ENCODE results near the gene VASN. TPM values are rescaled to one million over a fixed set of nuclear protein-coding genes. Genes with fewer than 3 reads are reported as not detected.

Gene VASN
- total RNA-seq, 2 donors from 2014 or later, result not detected

GRCh38 chr16:4404247-4404966 is 32.8 kb downstream of the VASN start:
- DNase-seq (peak; percentile 43 to 47), ATAC-seq (replicated peaks in 1 of 2) (peak; percentile 46 to 48)
- Mint-ChIP-seq H3K4me3 (no peak overlapping the region), H3K4me1 (ENCODE audit: low read depth) (no peaks in the 10 kb centered on the region), H3K36me3 (ENCODE audit: insufficient read depth in 2 of 2) (peaks cover 10 to 14% of the 10 kb centered on the region in 2 donors), H3K27ac (no peak overlapping the region), H3K9me3 (no peaks in the 10 kb centered on the region), H3K27me3 (ENCODE audit: low read depth) (no peaks in the 10 kb centered on the region)

GRCh38 chr16:4404967-4405696 is 33.5 kb downstream of the VASN start:
- Mint-ChIP-seq H3K9me3 (no peaks in the 10 kb centered on the region), H3K4me1 (ENCODE audit: low read depth) (no peaks in the 10 kb centered on the region), H3K27ac (no peak overlapping the region), H3K4me3 (no peak overlapping the region), H3K27me3 (ENCODE audit: low read depth) (no peaks in the 10 kb centered on the region), H3K36me3 (ENCODE audit: insufficient read depth in 2 of 2) (peaks cover 10 to 14% of the 10 kb centered on the region in 2 donors)
- DNase-seq (no peak), ATAC-seq (replicated peaks in 1 of 2) (peak in 1 of 2 donors; percentile 3)

GRCh38 chr16:4407543-4408322 is 36.1 kb downstream of the VASN start:
- H3K36me3 Mint-ChIP-seq (ENCODE audit: insufficient read depth in 2 of 2), result peaks cover 8 to 16% of the 10 kb centered on the region in 2 donors
- DNase-seq (no peak), ATAC-seq (replicated peaks in 1 of 2) (no peak)
- no peak overlapping the region for H3K27ac Mint-ChIP-seq
- no peaks in the 10 kb centered on the region for H3K27me3 Mint-ChIP-seq (ENCODE audit: low read depth)
- peaks cover 10% of the 10 kb centered on the region for H3K4me1 Mint-ChIP-seq (ENCODE audit: low read depth)
- H3K4me3 Mint-ChIP-seq, result no peak overlapping the region
- H3K9me3 Mint-ChIP-seq, result no peaks in the 10 kb centered on the region

GRCh38 chr16:4408323-4408690 is 36.7 kb downstream of the VASN start:
- H3K27me3 Mint-ChIP-seq (ENCODE audit: low read depth), result no peaks in the 10 kb centered on the region
- peaks cover 14% of the 10 kb centered on the region for H3K4me1 Mint-ChIP-seq (ENCODE audit: low read depth)
- H3K36me3 Mint-ChIP-seq (ENCODE audit: insufficient read depth in 2 of 2), result peaks cover 8 to 16% of the 10 kb centered on the region in 2 donors
- DNase-seq (no peak), ATAC-seq (replicated peaks in 1 of 2) (no peak)
- H3K4me3 Mint-ChIP-seq, result no peak overlapping the region
- no peaks in the 10 kb centered on the region for H3K9me3 Mint-ChIP-seq
- H3K27ac Mint-ChIP-seq, result no peak overlapping the region

GRCh38 chr16:4409081-4409932 is 37.7 kb downstream of the VASN start:
- H3K36me3 Mint-ChIP-seq (ENCODE audit: insufficient read depth in 2 of 2), result peaks cover 8 to 20% of the 10 kb centered on the region in 2 donors
- H3K27ac Mint-ChIP-seq, result no peak overlapping the region
- no peaks in the 10 kb centered on the region for H3K27me3 Mint-ChIP-seq (ENCODE audit: low read depth)
- H3K4me3 Mint-ChIP-seq, result no peak overlapping the region
- ATAC-seq (replicated peaks in 1 of 2) (no peak), DNase-seq (no peak)
- H3K9me3 Mint-ChIP-seq, result no peaks in the 10 kb centered on the region
- H3K4me1 Mint-ChIP-seq (ENCODE audit: low read depth), result peaks cover 24% of the 10 kb centered on the region

GRCh38 chr16:4410335-4411075 is 38.9 kb downstream of the VASN start:
- H3K4me1 Mint-ChIP-seq (ENCODE audit: low read depth), result peaks cover 36% of the 10 kb centered on the region
- no peak overlapping the region for H3K4me3 Mint-ChIP-seq
- peak overlapping the region; percentile 33 for H3K27ac Mint-ChIP-seq
- H3K27me3 Mint-ChIP-seq (ENCODE audit: low read depth), result no peaks in the 10 kb centered on the region
- no peak for DNase-seq
- no peak for ATAC-seq (replicated peaks in 1 of 2)
- peaks cover 7 to 24% of the 10 kb centered on the region in 2 donors for H3K36me3 Mint-ChIP-seq (ENCODE audit: insufficient read depth in 2 of 2)
- H3K9me3 Mint-ChIP-seq, result no peaks in the 10 kb centered on the region

- no peak for ATAC-seq (replicated peaks in 1 of 2)
- DNase-seq, result no peak
- Mint-ChIP-seq H3K27ac (no peak overlapping the region), H3K36me3 (ENCODE audit: insufficient read depth in 2 of 2) (peaks cover 5 to 22% of the 10 kb centered on the region in 2 donors), H3K4me1 (ENCODE audit: low read depth) (peaks cover 40% of the 10 kb centered on the region), H3K4me3 (no peak overlapping the region), H3K27me3 (ENCODE audit: low read depth) (no peaks in the 10 kb centered on the region), H3K9me3 (no peaks in the 10 kb centered on the region)
These were observed 40.0 kb downstream of the VASN start for GRCh38 chr16:4411684-4412083.

- Mint-ChIP-seq H3K4me1 (ENCODE audit: low read depth) (peaks cover 43% of the 10 kb centered on the region), H3K9me3 (no peaks in the 10 kb centered on the region), H3K4me3 (no peak overlapping the region), H3K27ac (no peak overlapping the region), H3K36me3 (ENCODE audit: insufficient read depth in 2 of 2) (peaks cover 5 to 22% of the 10 kb centered on the region in 2 donors), H3K27me3 (ENCODE audit: low read depth) (no peaks in the 10 kb centered on the region)
- no peak for DNase-seq
- ATAC-seq (replicated peaks in 1 of 2), result no peak
These were observed 40.5 kb downstream of the VASN start for GRCh38 chr16:4412159-4412558.

GRCh38 chr16:4412854-4413253 is 41.2 kb downstream of the VASN start:
- ATAC-seq (replicated peaks in 1 of 2), result no peak
- Mint-ChIP-seq H3K27ac (no peak overlapping the region), H3K4me1 (ENCODE audit: low read depth) (peaks cover 43% of the 10 kb centered on the region)

GRCh38 chr16:4414187-4414917 is 42.7 kb downstream of the VASN start:
- Mint-ChIP-seq H3K36me3 (ENCODE audit: insufficient read depth in 2 of 2) (peaks cover 5 to 22% of the 10 kb centered on the region in 2 donors), H3K9me3 (no peaks in the 10 kb centered on the region), H3K4me3 (peak overlapping the region; percentile 81 to 96), H3K4me1 (ENCODE audit: low read depth) (peaks cover 43% of the 10 kb centered on the region), H3K27ac (peak overlapping the region; percentile 91), H3K27me3 (ENCODE audit: low read depth) (no peaks in the 10 kb centered on the region)
- peak; percentile 73 to 78 for ATAC-seq (replicated peaks in 1 of 2)
- peak; percentile 85 to 88 for DNase-seq

More at GRCh38 chr16:4412854-4413253, 41.2 kb downstream of the VASN start:
- Mint-ChIP-seq H3K27me3 (ENCODE audit: low read depth) (no peaks in the 10 kb centered on the region), H3K36me3 (ENCODE audit: insufficient read depth in 2 of 2) (peaks cover 5 to 22% of the 10 kb centered on the region in 2 donors), H3K4me3 (no peak overlapping the region), H3K9me3 (no peaks in the 10 kb centered on the region)
- no peak for DNase-seq

GRCh38 chr16:4415538-4416199 is 44.0 kb downstream of the VASN start:
- ATAC-seq (replicated peaks in 1 of 2) (peak; percentile 5 to 12), DNase-seq (peak; percentile 67 to 73)
- H3K4me3 Mint-ChIP-seq, result peak overlapping the region; percentile 81 to 96
- peaks cover 42% of the 10 kb centered on the region for H3K4me1 Mint-ChIP-seq (ENCODE audit: low read depth)
- peak overlapping the region; percentile 91 for H3K27ac Mint-ChIP-seq
- H3K9me3 Mint-ChIP-seq, result no peaks in the 10 kb centered on the region
- H3K36me3 Mint-ChIP-seq (ENCODE audit: insufficient read depth in 2 of 2), result peaks cover 5 to 20% of the 10 kb centered on the region in 2 donors
- H3K27me3 Mint-ChIP-seq (ENCODE audit: low read depth), result no peaks in the 10 kb centered on the region

All from activated T-cell treated with anti-CD3 and anti-CD28 coated beads, Interleukin-2, amount 50 U/mL, for 72 hours (primary cell).